Stimulated activated CD8-positive, alpha-beta memory T cell treated with anti-CD3 and anti-CD28 coated beads, Interleukin-4, amount 100 ng/mL, for 48 hours (primary cell): ENCODE data around the gene NCK1.

Experiments used
- DNase-seq: peaks from one replicate; pipeline ENCODE4 v3.0.0-alpha.2; 2020

Gene NCK1

GRCh38 chr3:136861890-136862616, at the start of gene NCK1:
Gene NCK1, plus strand, starts transcription at chr3:136862208. Its CDS starts 65,794 bp downstream, at chr3:136928002.
- DNase-seq = peak; percentile 97

GRCh38 chr3:136817448-136817847, 44.6 kb upstream of the NCK1 start:
- DNase-seq = no peak

- peak; percentile 68 for DNase-seq
Measured at GRCh38 chr3:136818191-136818768, 43.7 kb upstream of the NCK1 start.

GRCh38 chr3:136818769-136819391, 43.1 kb upstream of the NCK1 start, which contains the start of gene SLC35G2:
Gene SLC35G2, plus strand, starts transcription at chr3:136819126. Its CDS starts 35,335 bp downstream, at chr3:136854461.
- peak; percentile 65 for DNase-seq

GRCh38 chr3:136819392-136819730, 42.6 kb upstream of the NCK1 start:
- DNase-seq = peak; percentile 50

GRCh38 chr3:136819731-136820679, 42.0 kb upstream of the NCK1 start:
- peak; percentile 50 for DNase-seq

- DNase-seq = no peak
Measured at GRCh38 chr3:136831461-136831860, 30.5 kb upstream of the NCK1 start.

- DNase-seq = no peak
Measured at GRCh38 chr3:136835089-136835812, 26.8 kb upstream of the NCK1 start.

- DNase-seq = no peak
Measured at GRCh38 chr3:136835813-136836510, 26.0 kb upstream of the NCK1 start.

- DNase-seq = no peak
Measured at GRCh38 chr3:136836511-136837156, 25.4 kb upstream of the NCK1 start.

- DNase-seq = no peak
Measured at GRCh38 chr3:136838641-136839555, 23.1 kb upstream of the NCK1 start.

- no peak for DNase-seq
Measured at GRCh38 chr3:136839556-136839931, 22.5 kb upstream of the NCK1 start.

GRCh38 chr3:136840252-136840651, 21.8 kb upstream of the NCK1 start:
- DNase-seq = no peak

GRCh38 chr3:136842294-136842693, 19.7 kb upstream of the NCK1 start:
- no peak for DNase-seq

- DNase-seq = no peak
Measured at GRCh38 chr3:136844724-136845123, 17.3 kb upstream of the NCK1 start.

GRCh38 chr3:136852180-136852579, 9.8 kb upstream of the NCK1 start:
- DNase-seq = no peak

GRCh38 chr3:136856665-136857064, 5.3 kb upstream of the NCK1 start:
- no peak for DNase-seq

- no peak for DNase-seq
Measured at GRCh38 chr3:136858381-136858780, 3.6 kb upstream of the NCK1 start.

- DNase-seq = no peak
Measured at GRCh38 chr3:136860541-136860940, 1.5 kb upstream of the NCK1 start.
